Neural cell (in vitro differentiated cells): ENCODE measurements around the gene HOXC5. TPM values are rescaled to one million over a fixed set of nuclear protein-coding genes. Genes with fewer than 3 reads are reported as not detected.

Experiments used
- H2AFZ ChIP-seq: fragments of 200-600, 300-800 bp; sonication (generic), shearing (Covaris generic); 2 replicates; pipeline ENCODE4 v1.6.0; 2014; ENCODE audit warnings: low read depth, mild to moderate bottlenecking, antibody characterized with exemption, low read length, moderate library complexity
- H3F3A ChIP-seq: fragments of 200-600 bp; shearing (Covaris generic); 2 replicates; pipeline ENCODE4 v1.6.1; 2016; ENCODE audit warnings: mild to moderate bottlenecking, moderate library complexity, mixed read lengths, antibody characterized with exemption, low read length; ENCODE audit not compliant: insufficient read depth, poor library complexity, severe bottlenecking
- H3K27ac ChIP-seq: fragments of 200-600, 300-800 bp; sonication (generic), shearing (Covaris generic); 2 replicates; pipeline ENCODE4 v1.5.1; 2014; ENCODE audit warnings: mild to moderate bottlenecking, low read length, moderate library complexity
- H3K27me3 ChIP-seq: fragments of 300-800, 200-600 bp; sonication (generic), shearing (Covaris generic); 2 replicates; pipeline ENCODE4 v1.6.0; 2014; ENCODE audit warnings: mild to moderate bottlenecking, low read depth, low read length, moderate library complexity; ENCODE audit not compliant: insufficient read depth
- H3K36me3 ChIP-seq: fragments of 300-800, 200-600 bp; sonication (generic), shearing (Covaris generic); 2 replicates; pipeline ENCODE4 v1.5.1; 2014; ENCODE audit warnings: mild to moderate bottlenecking, antibody characterized with exemption, low read length, moderate library complexity; ENCODE audit not compliant: insufficient read depth
- H3K4me2 ChIP-seq: fragments of 300-800, 200-600 bp; sonication (generic), shearing (Covaris generic); 2 replicates; pipeline ENCODE4 v1.6.0; 2014; ENCODE audit warnings: mild to moderate bottlenecking, low read length
- H3K4me3 ChIP-seq: fragments of 300-800, 200-600 bp; sonication (generic), shearing (Covaris generic); 2 replicates; pipeline ENCODE4 v1.5.1; 2014; ENCODE audit warnings: mild to moderate bottlenecking, low read length, moderate library complexity
- H3K79me2 ChIP-seq: fragments of 200-600 bp; shearing (Covaris generic); replicated peaks from 2 replicates; pipeline ENCODE4 v1.6.0; 2014; ENCODE audit warnings: mild to moderate bottlenecking, low read length, moderate library complexity; ENCODE audit not compliant: insufficient read depth
- H3K9ac ChIP-seq: fragments of 300-800, 200-600 bp; sonication (generic), shearing (Covaris generic); 2 replicates; pipeline ENCODE4 v1.6.1; 2016; ENCODE audit warnings: mild to moderate bottlenecking, low read length, mixed read lengths
- H3K9me2 ChIP-seq: fragments of 200-600 bp; shearing (Covaris generic); 2 replicates; pipeline ENCODE4 v1.6.1; 2016; ENCODE audit warnings: mild to moderate bottlenecking, low read length, mixed read lengths; ENCODE audit not compliant: insufficient read depth
- H3K9me3 ChIP-seq: fragments of 200-600, 300-800 bp; sonication (generic), shearing (Covaris generic); 2 replicates; pipeline ENCODE4 v1.6.1; 2016; ENCODE audit warnings: mild to moderate bottlenecking, mixed run types, low read length, moderate library complexity, mixed read lengths
- H4K20me1 ChIP-seq: fragments of 200-600 bp; shearing (Covaris generic); 2 replicates; pipeline ENCODE4 v1.6.1; 2016; ENCODE audit warnings: mild to moderate bottlenecking, mixed run types; ENCODE audit not compliant: insufficient read depth
- EP300 ChIP-seq: fragments of 450-650 bp; conservative IDR thresholded peaks from 2 replicates; pipeline ENCODE4 v1.6.1; 2014; ENCODE audit warnings: antibody characterized with exemption, mild to moderate bottlenecking, moderate library complexity; ENCODE audit not compliant: poor library complexity, severe bottlenecking
- EZH2 ChIP-seq: fragments of 200-600, 300-800 bp; shearing (Covaris generic), sonication (generic); IDR thresholded peaks from 2 replicates; pipeline ENCODE4 v1.6.1; 2014; ENCODE audit warnings: antibody characterized with exemption, low read length, borderline replicate concordance, mild to moderate bottlenecking; ENCODE audit not compliant: insufficient read depth, poor library complexity, severe bottlenecking
- MXI1 ChIP-seq: fragments of 450-650 bp; conservative IDR thresholded peaks from 2 replicates; pipeline ENCODE4 v1.6.1; 2014; ENCODE audit warnings: antibody characterized with exemption, mild to moderate bottlenecking; ENCODE audit not compliant: poor library complexity, severe bottlenecking
- POLR2AphosphoS5 ChIP-seq: IDR thresholded peaks from 2 replicates; pipeline ENCODE4 v1.6.1; 2012
- RAD21 ChIP-seq: fragments of 450-650 bp; conservative IDR thresholded peaks from 2 replicates; pipeline ENCODE4 v1.6.1; 2014; ENCODE audit warnings: antibody characterized with exemption, mild to moderate bottlenecking, moderate library complexity
- SMC3 ChIP-seq: fragments of 450-650 bp; conservative IDR thresholded peaks from 2 replicates; pipeline ENCODE4 v1.6.1; 2014; ENCODE audit warnings: antibody characterized with exemption, mild to moderate bottlenecking, moderate library complexity; ENCODE audit not compliant: poor library complexity
- TAF1 ChIP-seq: IDR thresholded peaks from 2 replicates; pipeline ENCODE4 v1.6.1; 2012; ENCODE audit warnings: low read depth
- polyA plus RNA-seq: library from polyadenylated mRNA; depleted of rRNA; stranded (reverse); fragments of >200 nt; gene quantifications from 2 replicates; pipeline ENCODE4 v1.2.3, GENCODE V29; 2014
- TF ChIP-seq, protein P1 (sequence below): IDR thresholded peaks from 2 replicates; pipeline ENCODE4 v1.6.1; 2012; ENCODE audit warnings: borderline replicate concordance
- TF ChIP-seq, protein P2 (sequence below): fragments of 450-650 bp; IDR thresholded peaks from 2 replicates; pipeline ENCODE4 v1.5.1; 2014; ENCODE audit warnings: antibody characterized with exemption, mild to moderate bottlenecking, moderate library complexity; ENCODE audit not compliant: poor library complexity, severe bottlenecking

The HOXC5 gene
- polyA plus RNA-seq, 1 donor from 2014 or later = not detected

DNA sequence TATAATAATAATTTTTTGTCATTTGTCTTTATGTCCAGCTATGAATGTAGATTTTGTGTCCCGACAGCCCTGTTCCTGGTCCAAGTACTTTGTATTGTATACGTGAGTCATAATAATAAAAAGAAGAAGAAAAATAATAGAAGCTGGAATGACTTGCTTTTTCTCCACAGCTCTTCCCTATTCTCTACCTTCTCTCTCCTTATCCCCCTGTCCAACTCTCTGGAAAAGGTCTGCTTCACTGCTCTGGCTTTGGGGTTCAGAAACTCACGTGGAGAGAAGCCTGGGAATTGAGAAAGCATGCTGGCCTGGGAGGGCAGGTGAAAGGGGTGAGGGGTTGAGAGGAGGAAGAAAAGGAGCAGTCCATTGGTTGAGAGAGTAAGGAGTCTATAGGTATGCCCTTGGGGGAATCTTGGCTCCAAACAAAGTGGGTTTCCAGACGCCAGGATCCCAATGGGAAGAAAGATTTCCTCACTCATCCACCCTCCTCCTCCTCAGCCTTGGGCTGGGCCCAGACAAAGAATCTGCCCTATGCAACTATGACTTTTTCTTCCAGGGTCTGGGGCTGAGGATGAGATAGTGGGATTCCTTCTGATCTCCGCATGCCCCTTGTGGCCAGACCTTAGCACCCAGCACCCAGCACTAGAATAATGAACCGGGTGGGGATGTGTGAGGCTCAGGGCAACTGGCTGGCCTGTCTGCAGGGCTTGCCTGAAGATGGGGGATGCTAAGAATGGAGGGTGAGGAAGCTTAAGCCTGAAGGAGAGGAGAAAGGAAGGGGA, 20.0 kb upstream of the HOXC5 start:
- no peaks in the 10 kb centered on the region for H3K79me2 ChIP-seq

DNA sequence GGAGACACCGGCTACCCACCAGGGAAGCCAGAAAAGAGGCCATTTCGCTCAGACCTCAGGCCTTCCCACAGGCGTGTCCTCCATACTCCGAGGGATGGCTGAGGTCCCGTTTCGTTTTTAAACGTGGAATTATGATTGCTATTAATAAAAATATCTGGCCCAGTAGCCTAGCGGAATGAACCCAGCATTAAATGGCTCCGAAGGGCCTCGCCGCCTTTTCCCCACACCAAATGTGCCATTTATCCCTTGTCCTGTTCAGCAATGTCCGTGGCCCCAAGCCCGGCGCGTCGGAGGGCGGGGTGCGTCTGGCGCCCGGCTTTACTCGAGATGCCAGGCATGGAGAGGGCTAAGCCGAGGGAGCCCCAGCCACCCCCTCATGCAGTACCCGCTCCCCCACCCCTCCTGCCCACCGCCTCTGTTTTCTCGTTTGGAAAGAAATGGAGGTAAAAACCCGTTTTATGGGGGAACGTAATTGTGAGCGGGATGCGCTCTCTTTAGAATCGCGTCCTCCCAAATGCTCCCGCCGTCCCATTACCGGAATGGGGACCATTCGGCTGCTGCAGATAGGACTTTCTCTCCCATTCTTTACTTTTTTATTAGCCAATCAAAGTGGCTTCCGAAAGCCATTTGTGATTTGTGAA, 18.4 kb upstream of the HOXC5 start:
- Histone ChIP-seq H3K27ac (no peak overlapping the region), H3K27me3 (peaks cover 98% of the 10 kb centered on the region), H2AFZ (no peak overlapping the region), H3K9ac (no peak overlapping the region), H4K20me1 (no peaks in the 10 kb centered on the region), H3K9me2 (no peaks in the 10 kb centered on the region), H3K79me2 (no peaks in the 10 kb centered on the region), H3K9me3 (no peaks in the 10 kb centered on the region), H3K4me3 (no peak overlapping the region), H3K4me2 (no peak overlapping the region), H3F3A (no peaks in the 10 kb centered on the region), H3K36me3 (no peaks in the 10 kb centered on the region)
- TF ChIP-seq EP300 (no peak), EZH2 (no peak), TAF1 (no peak), SMC3 (no peak), MXI1 (no peak), POLR2AphosphoS5 (no peak)
- TF ChIP-seq, protein P1, sequence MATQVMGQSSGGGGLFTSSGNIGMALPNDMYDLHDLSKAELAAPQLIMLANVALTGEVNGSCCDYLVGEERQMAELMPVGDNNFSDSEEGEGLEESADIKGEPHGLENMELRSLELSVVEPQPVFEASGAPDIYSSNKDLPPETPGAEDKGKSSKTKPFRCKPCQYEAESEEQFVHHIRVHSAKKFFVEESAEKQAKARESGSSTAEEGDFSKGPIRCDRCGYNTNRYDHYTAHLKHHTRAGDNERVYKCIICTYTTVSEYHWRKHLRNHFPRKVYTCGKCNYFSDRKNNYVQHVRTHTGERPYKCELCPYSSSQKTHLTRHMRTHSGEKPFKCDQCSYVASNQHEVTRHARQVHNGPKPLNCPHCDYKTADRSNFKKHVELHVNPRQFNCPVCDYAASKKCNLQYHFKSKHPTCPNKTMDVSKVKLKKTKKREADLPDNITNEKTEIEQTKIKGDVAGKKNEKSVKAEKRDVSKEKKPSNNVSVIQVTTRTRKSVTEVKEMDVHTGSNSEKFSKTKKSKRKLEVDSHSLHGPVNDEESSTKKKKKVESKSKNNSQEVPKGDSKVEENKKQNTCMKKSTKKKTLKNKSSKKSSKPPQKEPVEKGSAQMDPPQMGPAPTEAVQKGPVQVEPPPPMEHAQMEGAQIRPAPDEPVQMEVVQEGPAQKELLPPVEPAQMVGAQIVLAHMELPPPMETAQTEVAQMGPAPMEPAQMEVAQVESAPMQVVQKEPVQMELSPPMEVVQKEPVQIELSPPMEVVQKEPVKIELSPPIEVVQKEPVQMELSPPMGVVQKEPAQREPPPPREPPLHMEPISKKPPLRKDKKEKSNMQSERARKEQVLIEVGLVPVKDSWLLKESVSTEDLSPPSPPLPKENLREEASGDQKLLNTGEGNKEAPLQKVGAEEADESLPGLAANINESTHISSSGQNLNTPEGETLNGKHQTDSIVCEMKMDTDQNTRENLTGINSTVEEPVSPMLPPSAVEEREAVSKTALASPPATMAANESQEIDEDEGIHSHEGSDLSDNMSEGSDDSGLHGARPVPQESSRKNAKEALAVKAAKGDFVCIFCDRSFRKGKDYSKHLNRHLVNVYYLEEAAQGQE = no peak
- TF ChIP-seq, protein P2, sequence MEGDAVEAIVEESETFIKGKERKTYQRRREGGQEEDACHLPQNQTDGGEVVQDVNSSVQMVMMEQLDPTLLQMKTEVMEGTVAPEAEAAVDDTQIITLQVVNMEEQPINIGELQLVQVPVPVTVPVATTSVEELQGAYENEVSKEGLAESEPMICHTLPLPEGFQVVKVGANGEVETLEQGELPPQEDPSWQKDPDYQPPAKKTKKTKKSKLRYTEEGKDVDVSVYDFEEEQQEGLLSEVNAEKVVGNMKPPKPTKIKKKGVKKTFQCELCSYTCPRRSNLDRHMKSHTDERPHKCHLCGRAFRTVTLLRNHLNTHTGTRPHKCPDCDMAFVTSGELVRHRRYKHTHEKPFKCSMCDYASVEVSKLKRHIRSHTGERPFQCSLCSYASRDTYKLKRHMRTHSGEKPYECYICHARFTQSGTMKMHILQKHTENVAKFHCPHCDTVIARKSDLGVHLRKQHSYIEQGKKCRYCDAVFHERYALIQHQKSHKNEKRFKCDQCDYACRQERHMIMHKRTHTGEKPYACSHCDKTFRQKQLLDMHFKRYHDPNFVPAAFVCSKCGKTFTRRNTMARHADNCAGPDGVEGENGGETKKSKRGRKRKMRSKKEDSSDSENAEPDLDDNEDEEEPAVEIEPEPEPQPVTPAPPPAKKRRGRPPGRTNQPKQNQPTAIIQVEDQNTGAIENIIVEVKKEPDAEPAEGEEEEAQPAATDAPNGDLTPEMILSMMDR = no peak

More for the DNA sequence above, 20.0 kb upstream of the HOXC5 start:
- Histone ChIP-seq H3K9ac (no peak overlapping the region), H2AFZ (no peak overlapping the region), H3K4me3 (no peak overlapping the region), H3K9me2 (no peaks in the 10 kb centered on the region), H3K9me3 (no peaks in the 10 kb centered on the region), H3K36me3 (no peaks in the 10 kb centered on the region), H3K27me3 (peaks cover 98% of the 10 kb centered on the region), H4K20me1 (no peaks in the 10 kb centered on the region), H3F3A (no peaks in the 10 kb centered on the region), H3K27ac (no peak overlapping the region), H3K4me2 (no peak overlapping the region)
- TF ChIP-seq SMC3 (no peak), MXI1 (no peak), RAD21 (no peak), POLR2AphosphoS5 (no peak), EP300 (no peak), TAF1 (no peak), EZH2 (no peak)
- TF ChIP-seq, protein P2 = no peak
- TF ChIP-seq, protein P1 = no peak
